Esophagus squamous epithelium (tissue), 4 donors: ENCODE measurements around the gene OR3A1.

Experiments used
- POLR2A ChIP-seq, 4 donors: fragments of 450-650 bp; IDR thresholded peaks; one replicate each; pipeline ENCODE4 v1.6.1; 2017; ENCODE audit warnings: antibody characterized with exemption in 4 of 4, mild to moderate bottlenecking in 4 of 4, moderate library complexity in 3 of 4
- TF ChIP-seq, protein P1 (sequence below), 6 experiments: fragments of 450-650 bp in 4 of 6; fragments of 200-600 bp in 2 of 6; sonication (generic) in 2 of 6; IDR thresholded peaks; one replicate each; pipeline ENCODE4 v1.5.1; 2016 to 2019; ENCODE audit warnings: antibody characterized with exemption in 6 of 6, mild to moderate bottlenecking in 4 of 6, moderate library complexity in 4 of 6

DNA sequence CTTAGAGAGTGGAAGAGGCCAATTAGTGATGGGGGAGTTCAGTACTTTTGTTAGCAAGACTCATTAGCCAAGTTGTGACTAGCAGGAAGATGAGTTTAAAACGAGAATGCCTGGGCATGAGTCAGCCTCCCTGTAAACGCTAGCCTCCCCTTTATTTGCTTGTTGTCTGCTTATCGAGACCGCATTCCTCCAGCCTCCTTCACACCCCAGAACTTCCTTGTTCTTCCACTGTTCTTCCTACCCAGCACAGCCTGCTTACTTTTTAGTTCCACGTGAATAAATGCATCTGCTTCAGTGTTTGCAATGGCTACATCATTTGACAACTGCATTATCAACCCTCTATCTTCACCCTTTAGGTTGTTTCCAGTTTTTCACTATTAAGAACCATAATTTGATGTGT lies 20.2 kb upstream of the OR3A1 start:
- no peak for TF ChIP-seq POLR2A (IDR thresholded peaks at IDR 0.05)
- TF ChIP-seq, protein P1, sequence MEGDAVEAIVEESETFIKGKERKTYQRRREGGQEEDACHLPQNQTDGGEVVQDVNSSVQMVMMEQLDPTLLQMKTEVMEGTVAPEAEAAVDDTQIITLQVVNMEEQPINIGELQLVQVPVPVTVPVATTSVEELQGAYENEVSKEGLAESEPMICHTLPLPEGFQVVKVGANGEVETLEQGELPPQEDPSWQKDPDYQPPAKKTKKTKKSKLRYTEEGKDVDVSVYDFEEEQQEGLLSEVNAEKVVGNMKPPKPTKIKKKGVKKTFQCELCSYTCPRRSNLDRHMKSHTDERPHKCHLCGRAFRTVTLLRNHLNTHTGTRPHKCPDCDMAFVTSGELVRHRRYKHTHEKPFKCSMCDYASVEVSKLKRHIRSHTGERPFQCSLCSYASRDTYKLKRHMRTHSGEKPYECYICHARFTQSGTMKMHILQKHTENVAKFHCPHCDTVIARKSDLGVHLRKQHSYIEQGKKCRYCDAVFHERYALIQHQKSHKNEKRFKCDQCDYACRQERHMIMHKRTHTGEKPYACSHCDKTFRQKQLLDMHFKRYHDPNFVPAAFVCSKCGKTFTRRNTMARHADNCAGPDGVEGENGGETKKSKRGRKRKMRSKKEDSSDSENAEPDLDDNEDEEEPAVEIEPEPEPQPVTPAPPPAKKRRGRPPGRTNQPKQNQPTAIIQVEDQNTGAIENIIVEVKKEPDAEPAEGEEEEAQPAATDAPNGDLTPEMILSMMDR (IDR thresholded peaks at IDR 0.05) = no peak
